Fibroblast of pulmonary artery (primary cell): ENCODE results near the gene MINDY1.

ENCODE experiments used
- DNase-seq: peaks from one replicate; pipeline ENCODE4 v3.0.0-alpha.2; 2010; ENCODE audit warnings: low read depth
- H3K4me3 ChIP-seq: replicated peaks from 2 replicates; pipeline ENCODE4 v1.5.1; 2011; ENCODE audit warnings: low read depth, mild to moderate bottlenecking, control low read depth, low read length, moderate library complexity
- CTCF ChIP-seq: IDR thresholded peaks from 2 replicates; pipeline ENCODE4 v1.5.1; 2011; ENCODE audit warnings: mild to moderate bottlenecking, control low read depth, low read length, inconsistent platforms; ENCODE audit errors: missing control alignments

The MINDY1 gene

DNA sequence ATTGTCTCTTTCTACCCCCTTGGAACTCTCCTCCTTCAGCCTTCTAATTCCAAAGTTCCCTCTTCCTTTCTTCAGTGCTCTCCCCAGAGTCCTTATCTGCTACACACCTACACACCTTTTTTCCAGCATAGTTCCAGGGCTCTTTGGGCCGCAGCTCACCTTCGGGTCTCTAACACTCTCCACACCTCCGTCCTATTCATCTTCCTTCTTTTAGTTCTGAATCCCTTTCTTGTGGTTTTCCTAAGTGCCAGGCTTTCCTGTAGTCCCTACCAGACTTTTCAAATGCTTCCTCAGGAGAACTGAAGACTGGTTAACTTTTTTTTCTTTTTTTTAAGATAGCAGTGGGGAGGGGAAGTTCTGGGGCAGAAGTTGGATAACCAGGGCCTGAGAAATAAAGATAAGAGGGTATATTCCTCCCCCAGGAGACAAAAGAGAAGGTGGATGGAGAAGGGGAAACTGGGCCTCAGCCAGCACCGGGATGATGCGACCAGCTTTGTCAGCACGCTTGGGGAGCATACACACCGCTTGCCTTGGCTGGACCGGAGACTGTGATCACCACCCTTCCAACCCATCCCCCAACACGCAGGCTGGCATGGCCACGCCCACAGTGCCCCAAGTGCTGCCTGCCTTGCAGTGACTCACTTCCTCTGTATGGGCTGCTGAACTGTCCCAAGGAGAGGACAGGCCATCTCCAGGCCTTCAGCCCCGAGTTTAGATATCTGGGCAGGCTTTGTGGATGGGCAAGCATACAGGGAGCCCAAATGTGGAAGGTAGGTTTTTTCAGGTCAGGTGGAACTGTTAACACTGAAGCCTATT is 29.6 kb downstream of the MINDY1 start:
- H3K4me3 ChIP-seq = no peak overlapping the region
- DNase-seq = no peak
- TF ChIP-seq CTCF = no peak

- H3K4me3 ChIP-seq = no peak overlapping the region
- TF ChIP-seq CTCF = no peak
- no peak for DNase-seq
These were observed 30.3 kb downstream of the MINDY1 start for GRCh38 chr1:150976401-150976821.

- TF ChIP-seq CTCF = no peak
These were observed 31.9 kb downstream of the MINDY1 start, which contains the start of gene CERS2 for GRCh38 chr1:150974580-150975478. TSS of gene CERS2 (minus strand) at chr1:150974835. CDS start at chr1:150969090, 5,745 bp downstream.

DNA sequence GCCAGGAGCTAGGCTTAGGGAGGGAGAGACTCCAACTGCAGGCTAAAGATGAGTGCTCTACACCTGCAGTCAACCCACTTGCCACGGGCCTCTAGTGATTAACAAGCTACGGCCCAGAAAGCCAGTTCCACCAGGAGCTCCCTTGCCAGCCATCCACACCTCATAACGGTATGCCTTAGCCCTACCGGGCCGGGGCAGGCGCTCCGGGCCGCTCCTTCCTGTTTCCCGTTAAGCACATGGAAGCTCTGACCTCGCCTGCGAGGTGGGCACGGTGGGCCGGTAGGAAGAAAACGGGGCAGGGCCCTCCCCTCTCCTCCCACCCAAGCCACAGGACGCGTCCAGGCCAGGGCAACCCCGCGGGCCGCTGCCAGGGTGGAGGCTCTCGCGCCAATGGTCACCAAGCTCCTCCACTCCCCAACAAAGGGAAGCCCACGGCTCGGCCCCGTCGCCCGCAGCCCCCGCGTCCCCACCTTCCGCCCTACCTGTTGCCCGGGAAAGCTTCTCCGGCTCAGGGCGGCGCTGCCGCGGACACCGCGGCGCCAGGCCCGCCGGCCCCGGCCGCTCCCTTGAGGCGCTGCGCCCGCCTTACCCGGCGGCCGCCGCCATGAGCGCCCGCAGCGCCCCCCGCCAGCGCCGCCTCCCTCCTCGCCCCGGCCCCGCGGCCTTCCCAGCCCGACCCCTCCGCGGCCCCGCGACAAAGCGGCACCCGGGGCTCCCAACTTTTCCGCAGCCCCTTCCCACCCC is 32.7 kb downstream of the MINDY1 start:
- no peak for DNase-seq
- no peak for TF ChIP-seq CTCF
- H3K4me3 ChIP-seq = peak overlapping the region; percentile 83

More at GRCh38 chr1:150974580-150975478, 31.9 kb downstream of the MINDY1 start, which contains the start of gene CERS2:
- DNase-seq = peak; percentile 74
- H3K4me3 ChIP-seq = peak within 1 kb of the TSS; percentile 83

GRCh38 chr1:150973258-150973835 is 33.4 kb downstream of the MINDY1 start:
- no peak for DNase-seq
- peak overlapping the region; percentile 83 for H3K4me3 ChIP-seq
- no peak for TF ChIP-seq CTCF

GRCh38 chr1:150972417-150972940 is 34.2 kb downstream of the MINDY1 start:
- no peak for TF ChIP-seq CTCF
- DNase-seq = no peak
- peak overlapping the region; percentile 83 for H3K4me3 ChIP-seq
